Duodenal mucosa (tissue), 2 donors: Measurements from ENCODE around the gene HLA-DQB1.
A peak's percentile ranks its signal among the peaks of the same experiment; 100 is the strongest.
"Not testable (repeated sequence)": the region's sequence is repeated elsewhere in the genome, so short reads cannot be mapped to it uniquely, and the experiment has no call there.

ENCODE experiments used
- H3K27ac ChIP-seq: one replicate; pipeline ENCODE4 v1.7.0; 2013; ENCODE audit warnings: low read depth, low read length
- H3K27me3 ChIP-seq, 2 donors: one replicate each; pipeline ENCODE4 v1.7.0; 2013; ENCODE audit warnings: low read length in 2 of 2, control low read depth in 1 of 2; ENCODE audit not compliant: insufficient read depth in 2 of 2, control insufficient read depth in 1 of 2
- H3K36me3 ChIP-seq, 2 donors: one replicate each; pipeline ENCODE4 v1.7.0; 2013; ENCODE audit warnings: low read length in 2 of 2, control low read depth in 1 of 2; ENCODE audit not compliant: insufficient read depth in 2 of 2, control insufficient read depth in 1 of 2
- H3K4me1 ChIP-seq, 2 donors: one replicate each; pipeline ENCODE4 v1.7.0; 2013; ENCODE audit warnings: low read length in 2 of 2, control low read depth in 1 of 2; ENCODE audit not compliant: insufficient read depth in 2 of 2, control insufficient read depth in 1 of 2
- H3K4me3 ChIP-seq, 2 donors: one replicate each; pipeline ENCODE4 v1.7.0; 2013; ENCODE audit warnings: low read length in 2 of 2, low read depth in 1 of 2
- H3K9ac ChIP-seq, 2 donors: one replicate each; pipeline ENCODE4 v1.7.0; 2013; ENCODE audit warnings: low read length in 2 of 2, low read depth in 1 of 2
- H3K9me3 ChIP-seq, 2 donors: one replicate each; pipeline ENCODE4 v1.7.0; 2013; ENCODE audit warnings: low read length in 2 of 2, control low read depth in 1 of 2; ENCODE audit not compliant: control insufficient read depth in 1 of 2

The HLA-DQB1 gene

DNA sequence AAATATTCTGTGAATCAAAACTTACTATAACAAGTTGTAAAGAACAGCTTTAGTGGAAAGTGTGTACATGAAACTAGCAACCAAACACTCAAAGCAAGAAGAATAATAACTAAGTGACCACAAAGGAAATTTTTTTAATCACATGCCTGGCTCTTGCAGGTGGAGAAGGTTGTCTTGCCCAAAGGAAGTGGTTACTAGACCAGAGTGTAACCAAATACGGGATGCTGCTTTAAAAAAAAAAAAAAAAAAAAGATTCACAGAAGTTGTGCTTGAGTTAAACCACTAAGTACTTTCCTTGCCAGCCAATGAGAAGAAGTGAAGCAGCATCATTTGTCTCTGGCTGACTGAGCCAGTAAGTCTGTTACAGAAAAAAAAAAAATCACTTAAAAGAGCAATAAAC is 19.1 kb upstream of the HLA-DQB1 start:
- Histone ChIP-seq H3K4me3 (no peak overlapping the region), H3K9me3 (no peaks in the 10 kb centered on the region), H3K27me3 (peaks cover 0 to 9% of the 10 kb centered on the region in 2 donors), H3K36me3 (no peaks in the 10 kb centered on the region), H3K4me1 (no peaks in the 10 kb centered on the region), H3K9ac (no peak overlapping the region), H3K27ac (no peak overlapping the region)

DNA sequence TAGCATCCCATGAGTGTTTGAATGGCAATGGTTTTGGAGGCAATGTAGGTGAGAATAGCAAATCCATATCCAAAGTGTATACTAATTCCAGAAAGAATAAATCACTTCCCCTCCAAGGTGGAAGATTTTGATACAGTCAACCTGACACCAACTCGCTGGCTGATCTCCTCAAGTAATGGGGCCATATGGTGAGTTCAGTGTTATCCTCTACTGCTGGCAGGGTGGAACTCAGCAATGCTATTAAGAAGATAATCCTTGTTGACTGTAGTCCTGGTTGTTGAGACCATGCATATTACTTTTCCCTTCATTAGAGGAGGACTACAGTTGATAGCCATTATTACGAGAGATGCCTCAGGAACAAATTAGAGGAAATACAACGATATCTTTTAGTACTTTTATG is 17.8 kb upstream of the HLA-DQB1 start:
- no peak overlapping the region for H3K9ac ChIP-seq
- H3K9me3 ChIP-seq = no peaks in the 10 kb centered on the region
- no peak overlapping the region for H3K4me3 ChIP-seq
- H3K36me3 ChIP-seq = no peaks in the 10 kb centered on the region
- H3K4me1 ChIP-seq = no peaks in the 10 kb centered on the region
- H3K27me3 ChIP-seq = peaks cover 0 to 9% of the 10 kb centered on the region in 2 donors
- H3K27ac ChIP-seq = no peak overlapping the region

DNA sequence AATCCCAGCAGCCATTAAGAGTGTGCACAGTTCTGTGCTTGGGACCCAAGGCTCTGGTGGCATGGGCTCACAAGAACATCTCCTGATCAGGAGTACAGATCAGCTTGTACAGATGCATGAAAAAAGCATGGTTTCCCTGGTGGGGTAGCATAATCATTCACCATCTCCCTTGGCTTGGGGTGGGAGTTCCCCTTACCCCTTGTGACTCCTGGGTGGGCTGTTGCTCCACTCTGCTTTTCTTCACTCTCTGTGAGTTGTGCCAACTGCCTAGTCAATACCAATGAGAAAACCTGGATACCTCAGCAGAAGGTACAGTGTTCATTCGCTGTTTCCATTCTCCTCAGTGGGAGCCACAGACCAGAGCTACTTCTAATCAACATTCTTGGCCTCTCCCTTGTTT is 13.6 kb upstream of the HLA-DQB1 start:
- H3K27me3 ChIP-seq = peaks cover 0 to 6% of the 10 kb centered on the region in 2 donors
- no peak overlapping the region for H3K27ac ChIP-seq
- no peak overlapping the region for H3K4me3 ChIP-seq
- H3K36me3 ChIP-seq = no peaks in the 10 kb centered on the region
- no peaks in the 10 kb centered on the region for H3K9me3 ChIP-seq
- no peak overlapping the region for H3K9ac ChIP-seq
- no peaks in the 10 kb centered on the region for H3K4me1 ChIP-seq

DNA sequence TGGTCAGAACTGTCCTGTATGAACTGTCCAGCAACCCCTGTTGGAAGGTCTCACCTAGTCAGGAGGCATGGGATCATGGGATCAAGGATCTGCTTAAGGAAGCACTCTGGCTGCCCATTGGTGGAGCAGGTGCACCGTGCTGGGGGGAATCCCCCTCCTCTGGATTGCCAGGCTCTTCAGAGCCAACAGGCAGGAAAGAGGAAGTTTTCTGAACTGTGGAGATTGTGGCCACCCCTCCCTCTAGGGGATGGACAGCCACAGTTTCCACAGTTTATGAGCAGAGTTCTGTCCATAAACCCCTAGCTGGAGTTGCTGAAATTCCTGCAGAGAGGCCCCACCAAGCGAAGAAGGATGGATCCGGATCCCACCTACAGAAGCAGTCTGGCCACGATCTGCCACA is 13.0 kb upstream of the HLA-DQB1 start:
- Histone ChIP-seq H3K36me3 (no peaks in the 10 kb centered on the region), H3K9ac (no peak overlapping the region), H3K27ac (no peak overlapping the region), H3K4me3 (no peak overlapping the region), H3K9me3 (no peaks in the 10 kb centered on the region), H3K4me1 (no peaks in the 10 kb centered on the region), H3K27me3 (peaks cover 0 to 5% of the 10 kb centered on the region in 2 donors)

DNA sequence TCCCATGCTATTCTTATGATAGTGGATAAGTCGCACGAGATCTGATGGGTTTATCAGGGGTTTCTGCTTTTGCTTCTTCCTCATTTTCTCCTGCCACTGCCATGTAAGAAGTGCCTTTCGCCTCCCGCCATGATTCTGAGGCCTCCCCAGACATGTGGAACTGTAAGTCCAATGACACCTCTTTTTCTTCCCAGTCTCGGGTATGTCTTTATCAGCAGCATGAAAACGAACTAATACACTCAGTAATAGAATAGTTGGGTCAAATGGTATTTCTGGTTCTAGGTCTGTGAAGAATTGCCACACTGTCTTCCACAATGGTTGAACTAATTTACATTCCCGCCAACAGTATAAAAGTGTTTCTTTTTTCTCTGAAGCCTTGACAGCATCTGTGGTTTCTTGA is 7.7 kb upstream of the HLA-DQB1 start:
- H3K27ac ChIP-seq, H3K4me3 ChIP-seq, H3K36me3 ChIP-seq, H3K4me1 ChIP-seq, H3K27me3 ChIP-seq, H3K9me3 ChIP-seq, H3K9ac ChIP-seq: not testable (repeated sequence)

DNA sequence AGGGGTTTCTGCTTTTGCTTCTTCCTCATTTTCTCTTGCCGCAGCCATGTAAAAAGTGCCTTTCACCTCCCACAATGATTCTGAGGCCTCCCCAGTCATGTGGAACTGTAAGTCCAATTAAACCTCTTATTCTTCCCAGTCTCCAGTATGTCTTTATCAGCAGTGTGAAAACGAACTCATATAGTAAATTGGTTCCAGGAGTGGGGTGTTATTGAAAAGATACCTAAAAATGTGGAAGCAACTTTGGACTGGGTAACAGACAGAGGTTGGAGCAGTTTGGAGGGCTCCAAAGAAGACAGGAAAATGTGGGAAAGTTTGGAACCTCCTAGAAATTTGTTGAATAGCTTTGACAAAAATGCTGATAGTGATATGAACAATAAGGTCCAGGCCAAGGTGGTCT is 5.5 kb upstream of the HLA-DQB1 start:
- H3K9me3 ChIP-seq, H3K27me3 ChIP-seq, H3K9ac ChIP-seq, H3K36me3 ChIP-seq, H3K4me3 ChIP-seq, H3K27ac ChIP-seq: not testable (repeated sequence)
- H3K4me1 ChIP-seq = peaks cover 8 to 20% of the 10 kb centered on the region in 2 donors

DNA sequence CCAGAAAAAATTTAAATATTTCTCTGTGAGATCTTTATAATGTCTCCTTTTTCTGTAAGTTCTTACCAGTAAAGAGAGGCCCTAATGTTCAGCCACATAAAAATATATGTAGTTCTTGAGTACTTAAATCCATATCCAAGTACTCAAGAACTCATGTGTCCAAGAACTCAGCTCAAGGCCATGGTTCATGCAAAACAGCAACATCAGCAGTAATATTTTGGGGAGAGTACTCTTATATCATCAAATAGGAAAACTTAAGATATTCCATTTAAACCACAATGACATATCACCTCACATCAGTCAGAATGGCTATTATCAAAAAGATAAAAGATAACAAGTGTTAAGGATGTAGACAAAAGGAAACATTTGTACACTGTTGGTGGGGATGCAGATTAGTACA is 3.4 kb upstream of the HLA-DQB1 start:
- Histone ChIP-seq H3K4me3 (no peak overlapping the region), H3K27me3 (no peaks in the 10 kb centered on the region), H3K36me3 (no peaks in the 10 kb centered on the region), H3K9me3 (peaks cover 0 to 10% of the 10 kb centered on the region in 2 donors), H3K27ac (no peak overlapping the region), H3K4me1 (peaks cover 8 to 22% of the 10 kb centered on the region in 2 donors), H3K9ac (no peak overlapping the region)

DNA sequence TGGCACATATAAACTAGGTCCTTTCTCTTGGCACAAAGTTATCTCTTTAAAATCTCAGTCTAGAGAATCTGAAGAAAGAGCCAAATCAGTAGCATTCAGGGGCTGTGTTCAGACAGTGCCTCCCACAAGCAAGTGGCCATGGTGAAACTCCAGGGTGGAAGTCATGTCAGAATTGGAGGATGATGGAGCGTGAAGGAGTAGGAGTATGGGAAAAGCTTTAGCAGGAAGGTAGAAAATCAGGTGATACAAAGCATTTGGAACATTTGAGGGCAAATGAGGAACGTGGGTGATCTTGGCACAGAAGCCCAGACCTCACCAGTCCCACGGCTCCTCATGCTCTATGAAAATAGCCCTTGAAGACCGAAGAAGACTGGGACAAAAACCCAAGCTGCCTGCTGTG is 2.8 kb upstream of the HLA-DQB1 start:
- peaks cover 8 to 22% of the 10 kb centered on the region in 2 donors for H3K4me1 ChIP-seq
- no peaks in the 10 kb centered on the region for H3K27me3 ChIP-seq
- H3K27ac ChIP-seq = no peak overlapping the region
- H3K4me3 ChIP-seq = no peak overlapping the region
- no peak overlapping the region for H3K9ac ChIP-seq
- no peaks in the 10 kb centered on the region for H3K36me3 ChIP-seq
- peaks cover 0 to 10% of the 10 kb centered on the region in 2 donors for H3K9me3 ChIP-seq

DNA sequence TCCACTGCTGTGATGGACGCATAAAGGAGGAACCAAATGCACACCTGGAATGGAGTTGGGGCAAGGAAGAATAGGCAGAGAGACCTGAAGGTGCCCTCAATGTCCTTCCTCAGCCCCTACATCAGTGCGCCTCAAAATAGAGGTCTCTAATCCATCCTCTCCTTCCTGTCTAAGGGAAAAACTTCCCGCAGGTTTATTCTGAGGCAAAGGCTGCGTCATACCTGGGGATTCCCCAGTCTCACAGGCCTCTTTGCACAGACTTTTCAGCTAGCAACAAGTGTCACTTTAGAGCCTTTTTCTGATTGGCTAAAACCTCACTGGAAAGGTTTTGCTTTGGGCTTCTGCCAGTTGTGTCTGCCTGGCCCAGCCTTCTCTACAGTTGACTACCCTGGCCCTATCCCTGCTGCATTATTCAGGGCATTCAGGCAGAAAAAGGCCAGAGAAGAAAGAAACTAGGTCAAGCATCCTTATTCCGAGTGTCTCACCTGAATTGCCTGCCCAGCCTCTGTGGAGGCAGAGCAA is 1.8 kb upstream of the HLA-DQB1 start:
- H3K27me3 ChIP-seq = no peaks in the 10 kb centered on the region
- H3K9ac ChIP-seq = peak overlapping the region in 1 of 2 donors; percentile 51
- H3K4me3 ChIP-seq = peak overlapping the region in 1 of 2 donors; percentile 23
- H3K27ac ChIP-seq = peak overlapping the region; percentile 86
- no peaks in the 10 kb centered on the region for H3K36me3 ChIP-seq
- H3K4me1 ChIP-seq = peaks cover 8 to 22% of the 10 kb centered on the region in 2 donors
- peaks cover 0 to 10% of the 10 kb centered on the region in 2 donors for H3K9me3 ChIP-seq

DNA sequence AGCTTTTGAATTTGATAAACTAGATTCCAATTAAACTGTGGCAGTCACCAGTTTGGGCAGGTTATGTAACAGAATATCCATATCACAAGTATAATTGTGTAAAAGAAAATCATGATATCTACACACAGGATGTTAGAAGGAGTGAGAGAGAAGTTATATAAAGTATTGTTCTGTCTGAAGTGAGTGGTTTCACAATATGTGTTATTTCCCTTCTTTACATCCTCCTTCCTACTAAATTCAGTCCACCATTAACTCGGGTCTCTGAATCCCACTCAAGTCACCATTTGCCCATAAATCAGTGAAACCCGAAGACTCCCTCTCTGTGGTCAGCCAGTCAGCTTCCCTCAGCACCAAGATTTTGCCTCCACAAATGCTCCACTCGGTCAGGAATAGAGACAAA is 796 bp downstream of the HLA-DQB1 start:
- H3K9me3 ChIP-seq = no peaks in the 10 kb centered on the region
- peaks cover 8 to 22% of the 10 kb centered on the region in 2 donors for H3K4me1 ChIP-seq
- no peaks in the 10 kb centered on the region for H3K27me3 ChIP-seq
- peak overlapping the region; percentile 59 for H3K27ac ChIP-seq
- peak overlapping the region in 1 of 2 donors; percentile 82 for H3K4me3 ChIP-seq
- H3K9ac ChIP-seq = peak overlapping the region in 1 of 2 donors; percentile 77
- H3K36me3 ChIP-seq = peaks cover 0 to 6% of the 10 kb centered on the region in 2 donors
